ENCODE results near the gene GPR21. TPM values are rescaled to one million over a fixed set of nuclear protein-coding genes. Genes with fewer than 3 reads are reported as not detected.

The GPR21 gene
- total and polyA plus RNA-seq, 2 experiments from 2014 or later: 0.90 TPM; not detected in 1

DNA sequence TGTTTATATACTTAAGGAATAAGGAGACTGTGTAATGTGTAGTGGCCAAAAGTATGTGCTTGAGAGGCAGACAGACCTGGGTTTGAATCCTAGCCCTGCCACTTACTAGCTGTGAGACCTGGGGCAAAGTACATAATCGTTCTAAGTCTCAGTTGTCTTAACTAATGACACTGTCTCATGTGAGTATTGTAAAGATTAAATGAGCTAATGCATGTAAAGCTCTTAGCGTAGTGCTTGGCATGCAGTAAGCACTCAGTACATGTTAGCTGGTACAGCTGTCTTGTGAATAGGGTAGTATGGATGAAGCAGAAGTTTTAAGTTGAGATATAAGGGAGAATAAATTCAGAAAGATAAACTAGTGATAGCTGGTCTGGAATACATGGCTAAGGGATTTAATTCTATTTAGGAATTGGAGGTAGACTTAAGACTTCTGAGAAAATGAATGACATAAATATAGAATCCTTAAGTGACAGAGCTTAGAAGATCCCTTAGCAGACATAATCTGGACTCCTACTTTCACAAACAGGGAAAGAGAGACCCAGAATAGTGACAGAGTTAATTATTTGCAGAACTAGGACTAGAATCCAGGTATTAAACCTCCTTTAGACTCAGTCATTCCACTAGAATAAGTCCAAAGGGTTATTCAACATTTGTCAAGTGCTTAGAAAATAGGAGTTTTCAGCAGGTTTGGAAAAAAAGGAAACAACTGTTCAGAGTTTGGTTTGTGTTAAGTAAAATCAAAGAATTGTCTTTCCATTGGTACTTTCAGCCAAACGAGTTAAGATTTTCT lies 13.1 kb downstream of the GPR21 start (continued):
- TF ChIP-seq, protein P1, sequence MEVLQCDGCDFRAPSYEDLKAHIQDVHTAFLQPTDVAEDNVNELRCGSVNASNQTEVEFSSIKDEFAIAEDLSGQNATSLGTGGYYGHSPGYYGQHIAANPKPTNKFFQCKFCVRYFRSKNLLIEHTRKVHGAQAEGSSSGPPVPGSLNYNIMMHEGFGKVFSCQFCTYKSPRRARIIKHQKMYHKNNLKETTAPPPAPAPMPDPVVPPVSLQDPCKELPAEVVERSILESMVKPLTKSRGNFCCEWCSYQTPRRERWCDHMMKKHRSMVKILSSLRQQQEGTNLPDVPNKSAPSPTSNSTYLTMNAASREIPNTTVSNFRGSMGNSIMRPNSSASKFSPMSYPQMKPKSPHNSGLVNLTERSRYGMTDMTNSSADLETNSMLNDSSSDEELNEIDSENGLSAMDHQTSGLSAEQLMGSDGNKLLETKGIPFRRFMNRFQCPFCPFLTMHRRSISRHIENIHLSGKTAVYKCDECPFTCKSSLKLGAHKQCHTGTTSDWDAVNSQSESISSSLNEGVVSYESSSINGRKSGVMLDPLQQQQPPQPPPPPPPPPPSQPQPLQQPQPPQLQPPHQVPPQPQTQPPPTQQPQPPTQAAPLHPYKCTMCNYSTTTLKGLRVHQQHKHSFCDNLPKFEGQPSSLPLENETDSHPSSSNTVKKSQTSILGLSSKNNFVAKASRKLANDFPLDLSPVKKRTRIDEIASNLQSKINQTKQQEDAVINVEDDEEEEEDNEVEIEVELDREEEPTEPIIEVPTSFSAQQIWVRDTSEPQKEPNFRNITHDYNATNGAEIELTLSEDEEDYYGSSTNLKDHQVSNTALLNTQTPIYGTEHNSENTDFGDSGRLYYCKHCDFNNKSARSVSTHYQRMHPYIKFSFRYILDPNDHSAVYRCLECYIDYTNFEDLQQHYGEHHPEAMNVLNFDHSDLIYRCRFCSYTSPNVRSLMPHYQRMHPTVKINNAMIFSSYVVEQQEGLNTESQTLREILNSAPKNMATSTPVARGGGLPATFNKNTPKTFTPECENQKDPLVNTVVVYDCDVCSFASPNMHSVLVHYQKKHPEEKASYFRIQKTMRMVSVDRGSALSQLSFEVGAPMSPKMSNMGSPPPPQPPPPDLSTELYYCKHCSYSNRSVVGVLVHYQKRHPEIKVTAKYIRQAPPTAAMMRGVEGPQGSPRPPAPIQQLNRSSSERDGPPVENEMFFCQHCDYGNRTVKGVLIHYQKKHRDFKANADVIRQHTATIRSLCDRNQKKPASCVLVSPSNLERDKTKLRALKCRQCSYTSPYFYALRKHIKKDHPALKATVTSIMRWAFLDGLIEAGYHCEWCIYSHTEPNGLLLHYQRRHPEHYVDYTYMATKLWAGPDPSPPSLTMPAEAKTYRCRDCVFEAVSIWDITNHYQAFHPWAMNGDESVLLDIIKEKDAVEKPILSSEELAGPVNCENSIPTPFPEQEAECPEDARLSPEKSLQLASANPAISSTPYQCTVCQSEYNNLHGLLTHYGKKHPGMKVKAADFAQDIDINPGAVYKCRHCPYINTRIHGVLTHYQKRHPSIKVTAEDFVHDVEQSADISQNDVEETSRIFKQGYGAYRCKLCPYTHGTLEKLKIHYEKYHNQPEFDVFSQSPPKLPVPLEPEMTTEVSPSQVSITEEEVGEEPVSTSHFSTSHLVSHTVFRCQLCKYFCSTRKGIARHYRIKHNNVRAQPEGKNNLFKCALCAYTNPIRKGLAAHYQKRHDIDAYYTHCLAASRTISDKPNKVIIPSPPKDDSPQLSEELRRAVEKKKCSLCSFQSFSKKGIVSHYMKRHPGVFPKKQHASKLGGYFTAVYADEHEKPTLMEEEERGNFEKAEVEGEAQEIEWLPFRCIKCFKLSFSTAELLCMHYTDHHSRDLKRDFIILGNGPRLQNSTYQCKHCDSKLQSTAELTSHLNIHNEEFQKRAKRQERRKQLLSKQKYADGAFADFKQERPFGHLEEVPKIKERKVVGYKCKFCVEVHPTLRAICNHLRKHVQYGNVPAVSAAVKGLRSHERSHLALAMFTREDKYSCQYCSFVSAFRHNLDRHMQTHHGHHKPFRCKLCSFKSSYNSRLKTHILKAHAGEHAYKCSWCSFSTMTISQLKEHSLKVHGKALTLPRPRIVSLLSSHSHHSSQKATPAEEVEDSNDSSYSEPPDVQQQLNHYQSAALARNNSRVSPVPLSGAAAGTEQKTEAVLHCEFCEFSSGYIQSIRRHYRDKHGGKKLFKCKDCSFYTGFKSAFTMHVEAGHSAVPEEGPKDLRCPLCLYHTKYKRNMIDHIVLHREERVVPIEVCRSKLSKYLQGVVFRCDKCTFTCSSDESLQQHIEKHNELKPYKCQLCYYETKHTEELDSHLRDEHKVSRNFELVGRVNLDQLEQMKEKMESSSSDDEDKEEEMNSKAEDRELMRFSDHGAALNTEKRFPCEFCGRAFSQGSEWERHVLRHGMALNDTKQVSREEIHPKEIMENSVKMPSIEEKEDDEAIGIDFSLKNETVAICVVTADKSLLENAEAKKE (CRISPR knock-in tag; IDR thresholded peaks at IDR 0.05): no peak
- TF ChIP-seq STAT1 (IDR thresholded peaks at IDR 0.05; ENCODE audit: unreplicated experiment) (no peak), CREB1 (CRISPR knock-in tag; IDR thresholded peaks at IDR 0.05; ENCODE audit: low read depth) (no peak), ZNF114 (CRISPR knock-in tag; IDR thresholded peaks at IDR 0.05) (no peak), EZH2 (IDR thresholded peaks at IDR 0.05; ENCODE audit: low read depth, unreplicated experiment) (no peak), POLR2AphosphoS5 (IDR thresholded peaks at IDR 0.05; ENCODE audit: low read depth) (no peak), EZH2phosphoT487 (IDR thresholded peaks at IDR 0.05; ENCODE audit: unreplicated experiment) (no peak)

DNA sequence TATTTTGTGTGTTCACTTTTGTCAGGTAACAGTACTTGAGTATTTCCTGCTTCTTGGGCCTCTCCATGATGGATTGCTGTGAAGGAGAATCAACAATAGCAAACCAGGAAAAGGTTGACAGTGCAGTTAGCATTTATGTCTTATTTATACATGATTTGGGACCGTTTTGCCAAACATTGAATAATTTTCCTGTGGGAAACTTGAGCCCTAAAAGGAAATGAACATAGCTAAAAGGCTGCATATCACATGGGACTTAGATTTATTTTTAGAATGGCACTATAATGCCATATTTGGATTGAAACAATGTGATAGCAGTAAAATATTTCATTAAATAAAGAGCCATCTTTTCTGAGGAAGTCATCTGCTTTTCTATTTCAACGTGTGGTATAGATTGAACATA lies 15.3 kb downstream of the GPR21 start:
- no peaks in the 10 kb centered on the region for H3F3A ChIP-seq (replicated peaks; ENCODE audit: low read depth)
- H3K36me3 Mint-ChIP-seq (ENCODE audit: low read depth): peaks cover 6% of the 10 kb centered on the region; the same call in 2 of the 3 replicates
- H3K4me1 ChIP-seq (ENCODE audit: insufficient read depth): peaks cover 7% of the 10 kb centered on the region; the same call in 1 of the 2 replicates
- no peak overlapping the region for H2AFZ ChIP-seq
- ATAC-seq (no peak), DNase-seq (ENCODE audit: low spot score) (no peak)
- H3K9me3 Mint-ChIP-seq: no peaks in the 10 kb centered on the region
- H3K9me2 ChIP-seq (ENCODE audit: insufficient read depth): no peaks in the 10 kb centered on the region
- H3K4me1 Mint-ChIP-seq: peaks cover 5% of the 10 kb centered on the region; the same call in 2 of the 3 replicates
- H3K4me3 Mint-ChIP-seq: no peak overlapping the region
- no peaks in the 10 kb centered on the region for H3K36me3 ChIP-seq (ENCODE audit: insufficient read depth)
- H3K27me3 ChIP-seq (ENCODE audit: insufficient read depth): no peaks in the 10 kb centered on the region
- H3K27me3 Mint-ChIP-seq (ENCODE audit: insufficient read depth, low read depth, poor library complexity): peaks cover 2% of the 10 kb centered on the region
- H3K4me2 ChIP-seq: no peak overlapping the region
- H3K4me3 ChIP-seq: no peak overlapping the region
- no peaks in the 10 kb centered on the region for H4K20me1 ChIP-seq (replicated peaks; ENCODE audit: insufficient read depth)
- no peaks in the 10 kb centered on the region for H3K79me2 ChIP-seq (replicated peaks; ENCODE audit: insufficient read depth)
- no peak overlapping the region for H3K27ac ChIP-seq (ENCODE audit: low read depth)
- no peak overlapping the region for H3K27ac Mint-ChIP-seq
- TF ChIP-seq ZNF114 (CRISPR knock-in tag; IDR thresholded peaks at IDR 0.05) (no peak), EZH2 (IDR thresholded peaks at IDR 0.05; ENCODE audit: low read depth, unreplicated experiment) (no peak)
- TF ChIP-seq, protein P2, sequence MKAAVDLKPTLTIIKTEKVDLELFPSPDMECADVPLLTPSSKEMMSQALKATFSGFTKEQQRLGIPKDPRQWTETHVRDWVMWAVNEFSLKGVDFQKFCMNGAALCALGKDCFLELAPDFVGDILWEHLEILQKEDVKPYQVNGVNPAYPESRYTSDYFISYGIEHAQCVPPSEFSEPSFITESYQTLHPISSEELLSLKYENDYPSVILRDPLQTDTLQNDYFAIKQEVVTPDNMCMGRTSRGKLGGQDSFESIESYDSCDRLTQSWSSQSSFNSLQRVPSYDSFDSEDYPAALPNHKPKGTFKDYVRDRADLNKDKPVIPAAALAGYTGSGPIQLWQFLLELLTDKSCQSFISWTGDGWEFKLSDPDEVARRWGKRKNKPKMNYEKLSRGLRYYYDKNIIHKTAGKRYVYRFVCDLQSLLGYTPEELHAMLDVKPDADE (IDR thresholded peaks at IDR 0.05): no peak
